Skeletal muscle satellite cell (primary cell): ENCODE measurements around the gene ITPR2.
"Not testable (repeated sequence)": the region's sequence is repeated elsewhere in the genome, so short reads cannot be mapped to it uniquely, and the experiment has no call there.

Source experiments
- H3K27me3 ChIP-seq: 2 replicates; pipeline ENCODE4 v1.7.0; 2013; ENCODE audit warnings: low read length; ENCODE audit not compliant: control insufficient read depth, insufficient read depth
- H3K36me3 ChIP-seq: 2 replicates; pipeline ENCODE4 v1.7.0; 2013; ENCODE audit warnings: mild to moderate bottlenecking, control low read depth, low read length; ENCODE audit not compliant: insufficient read depth
- H3K4me1 ChIP-seq: 2 replicates; pipeline ENCODE4 v1.7.0; 2013; ENCODE audit warnings: low read length; ENCODE audit not compliant: control insufficient read depth, insufficient read depth
- H3K4me2 ChIP-seq: 2 replicates; pipeline ENCODE4 v1.7.0; 2013; ENCODE audit warnings: mild to moderate bottlenecking, low read length
- H3K4me3 ChIP-seq: 2 replicates; pipeline ENCODE4 v1.7.0; 2013; ENCODE audit warnings: low read length
- H3K9ac ChIP-seq: 2 replicates; pipeline ENCODE4 v1.7.0; 2013; ENCODE audit warnings: mild to moderate bottlenecking, low read depth, low read length, moderate library complexity
- H3K9me3 ChIP-seq: replicated peaks from 2 replicates; pipeline ENCODE4 v1.7.0; 2013; ENCODE audit warnings: mild to moderate bottlenecking, control low read depth, low read length

The ITPR2 gene

DNA sequence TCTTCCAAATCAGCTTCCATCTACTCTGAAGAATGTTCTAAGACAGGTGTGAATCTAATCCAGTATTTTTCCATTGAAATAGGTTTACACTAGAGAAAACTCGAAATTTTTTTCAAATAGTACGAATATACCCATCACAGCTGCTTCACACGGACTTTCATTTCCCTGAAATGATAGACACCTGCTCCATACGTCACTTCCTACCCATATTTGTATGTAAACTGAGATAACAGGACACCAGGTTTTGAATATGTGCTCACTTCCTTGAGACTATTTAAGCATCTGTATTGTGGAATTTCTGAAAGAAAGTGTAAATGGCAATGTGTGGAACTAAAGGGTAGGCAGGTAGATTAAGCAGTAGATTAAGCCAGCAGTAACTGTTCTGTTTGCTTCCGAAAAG is 13.4 kb upstream of the ITPR2 start:
- no peak overlapping the region for H3K9ac ChIP-seq
- peaks cover 10% of the 10 kb centered on the region for H3K27me3 ChIP-seq
- H3K9me3 ChIP-seq, result no peaks in the 10 kb centered on the region
- no peak overlapping the region for H3K4me2 ChIP-seq
- no peaks in the 10 kb centered on the region for H3K4me1 ChIP-seq
- no peaks in the 10 kb centered on the region for H3K36me3 ChIP-seq
- no peak overlapping the region for H3K4me3 ChIP-seq

DNA sequence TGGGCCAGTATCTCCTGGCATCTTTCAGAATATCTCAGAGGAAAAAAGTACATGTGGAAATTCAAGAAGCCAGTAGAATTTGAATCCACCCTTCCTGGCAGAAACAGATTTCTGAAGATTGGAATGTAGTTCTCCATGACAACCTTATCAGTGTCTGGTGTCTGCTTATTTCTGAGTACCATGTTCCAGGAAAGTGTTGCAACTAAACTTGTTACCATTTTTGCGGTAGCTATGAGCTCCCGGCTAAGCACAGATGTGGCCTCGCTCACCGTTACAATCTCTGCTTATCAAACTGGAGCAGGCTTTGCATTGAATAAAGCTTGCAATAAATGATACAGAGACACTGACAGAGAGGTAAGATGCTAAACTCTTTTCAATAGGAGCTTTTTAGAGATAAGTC is 13.0 kb upstream of the ITPR2 start:
- no peaks in the 10 kb centered on the region for H3K9me3 ChIP-seq
- no peak overlapping the region for H3K9ac ChIP-seq
- no peak overlapping the region for H3K4me2 ChIP-seq
- no peaks in the 10 kb centered on the region for H3K36me3 ChIP-seq
- peaks cover 10% of the 10 kb centered on the region for H3K27me3 ChIP-seq
- H3K4me3 ChIP-seq, result no peak overlapping the region
- no peaks in the 10 kb centered on the region for H3K4me1 ChIP-seq

DNA sequence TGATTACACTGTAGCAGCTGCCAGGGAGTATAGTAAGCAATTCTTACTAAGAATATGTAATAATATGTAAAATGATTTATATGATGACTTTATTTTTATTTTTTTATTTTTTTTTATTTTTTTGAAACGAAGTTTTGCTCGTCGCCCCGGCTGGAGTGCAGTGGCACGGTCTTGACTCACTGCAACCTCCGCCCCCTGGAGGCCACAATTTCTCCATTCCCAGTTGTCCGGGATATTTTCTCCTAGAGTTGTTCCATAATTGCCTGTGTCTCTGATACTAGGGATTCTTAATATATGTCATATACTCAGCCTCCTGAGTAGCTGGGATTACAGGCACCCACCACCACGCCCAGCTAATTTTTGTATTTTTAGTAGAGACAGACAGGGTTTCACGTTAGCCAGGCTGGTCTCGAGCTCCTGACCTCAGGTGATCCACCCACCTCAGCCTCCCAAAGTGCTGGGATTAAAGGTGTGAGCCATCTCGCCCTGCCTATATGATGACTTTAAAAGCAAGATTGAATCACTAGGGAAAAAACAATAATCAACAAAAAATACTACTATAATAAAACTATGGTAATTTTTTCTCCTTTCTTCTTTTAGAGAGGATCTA is 12.2 kb upstream of the ITPR2 start:
- peaks cover 10% of the 10 kb centered on the region for H3K27me3 ChIP-seq
- no peaks in the 10 kb centered on the region for H3K36me3 ChIP-seq
- no peak overlapping the region for H3K4me3 ChIP-seq
- no peaks in the 10 kb centered on the region for H3K9me3 ChIP-seq
- no peaks in the 10 kb centered on the region for H3K4me1 ChIP-seq
- H3K9ac ChIP-seq, result no peak overlapping the region
- peak overlapping the region; percentile 39 for H3K4me2 ChIP-seq

DNA sequence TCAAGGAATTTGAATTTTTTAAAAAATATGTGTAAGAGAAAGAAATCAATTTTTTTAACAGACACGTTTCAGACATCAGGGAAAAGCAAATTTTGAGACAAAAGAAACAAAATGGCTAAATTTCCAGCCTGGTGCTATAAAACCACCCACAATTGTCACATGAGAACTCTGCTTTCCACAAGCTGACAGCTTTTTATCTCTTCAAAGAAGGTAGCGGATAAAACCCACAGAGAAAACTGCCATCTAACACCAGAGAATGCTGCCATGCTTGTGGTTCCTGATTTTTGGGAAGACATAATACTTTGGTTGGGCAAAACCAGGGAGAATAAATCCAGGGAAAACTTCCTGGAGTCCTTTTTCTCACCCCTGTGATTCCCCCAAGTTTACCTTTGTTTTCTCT is 10.3 kb upstream of the ITPR2 start:
- no peaks in the 10 kb centered on the region for H3K36me3 ChIP-seq
- H3K27me3 ChIP-seq, result peaks cover 5% of the 10 kb centered on the region
- H3K4me1 ChIP-seq, result no peaks in the 10 kb centered on the region
- no peak overlapping the region for H3K4me3 ChIP-seq
- no peak overlapping the region for H3K4me2 ChIP-seq
- no peaks in the 10 kb centered on the region for H3K9me3 ChIP-seq
- H3K9ac ChIP-seq, result no peak overlapping the region

DNA sequence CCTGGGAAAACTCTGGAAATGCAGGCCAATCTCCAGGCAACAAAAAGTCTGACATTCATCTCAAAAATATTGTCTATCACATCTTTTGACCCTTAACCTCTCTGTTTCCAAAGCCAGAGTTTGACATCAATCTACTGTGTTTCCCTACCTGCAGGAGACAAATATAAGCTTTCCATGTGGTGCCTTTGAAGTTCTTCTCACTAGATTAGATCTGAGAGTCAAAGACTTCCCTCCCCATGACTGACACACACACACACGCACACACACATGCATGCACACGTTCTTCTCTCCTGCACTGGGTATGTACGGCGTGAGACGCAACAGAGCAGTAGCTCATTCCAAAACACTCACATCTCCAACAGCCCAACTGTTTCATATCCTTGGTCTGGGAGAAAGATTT is 8.1 kb upstream of the ITPR2 start:
- no peak overlapping the region for H3K4me2 ChIP-seq
- H3K9me3 ChIP-seq, result no peaks in the 10 kb centered on the region
- H3K4me1 ChIP-seq, result no peaks in the 10 kb centered on the region
- H3K9ac ChIP-seq, result no peak overlapping the region
- peaks cover under 1% of the 10 kb centered on the region for H3K27me3 ChIP-seq
- no peaks in the 10 kb centered on the region for H3K36me3 ChIP-seq
- H3K4me3 ChIP-seq, result no peak overlapping the region

DNA sequence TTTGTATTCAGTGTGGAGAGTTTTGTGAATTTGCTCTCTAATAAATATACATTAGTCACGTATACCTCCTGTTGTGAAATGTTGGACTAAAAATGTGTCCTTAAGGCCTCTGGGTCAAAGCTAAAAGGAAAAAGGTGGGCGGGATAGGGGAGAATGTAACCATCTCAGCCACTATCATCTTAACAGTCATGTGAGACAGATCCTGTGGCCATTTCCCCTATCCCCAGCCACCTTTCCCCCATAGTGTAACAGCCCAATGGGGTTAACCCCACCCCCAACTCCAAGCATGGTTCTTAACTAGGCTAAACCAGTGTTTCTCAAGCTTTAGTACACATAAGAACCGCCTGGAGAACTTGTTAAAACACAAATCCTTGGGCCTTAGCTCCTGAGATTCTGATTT is 6.5 kb upstream of the ITPR2 start:
- Histone ChIP-seq H3K4me3 (no peak overlapping the region), H3K9me3 (no peaks in the 10 kb centered on the region), H3K36me3 (no peaks in the 10 kb centered on the region), H3K4me2 (no peak overlapping the region), H3K9ac (no peak overlapping the region), H3K27me3 (no peaks in the 10 kb centered on the region), H3K4me1 (no peaks in the 10 kb centered on the region)

DNA sequence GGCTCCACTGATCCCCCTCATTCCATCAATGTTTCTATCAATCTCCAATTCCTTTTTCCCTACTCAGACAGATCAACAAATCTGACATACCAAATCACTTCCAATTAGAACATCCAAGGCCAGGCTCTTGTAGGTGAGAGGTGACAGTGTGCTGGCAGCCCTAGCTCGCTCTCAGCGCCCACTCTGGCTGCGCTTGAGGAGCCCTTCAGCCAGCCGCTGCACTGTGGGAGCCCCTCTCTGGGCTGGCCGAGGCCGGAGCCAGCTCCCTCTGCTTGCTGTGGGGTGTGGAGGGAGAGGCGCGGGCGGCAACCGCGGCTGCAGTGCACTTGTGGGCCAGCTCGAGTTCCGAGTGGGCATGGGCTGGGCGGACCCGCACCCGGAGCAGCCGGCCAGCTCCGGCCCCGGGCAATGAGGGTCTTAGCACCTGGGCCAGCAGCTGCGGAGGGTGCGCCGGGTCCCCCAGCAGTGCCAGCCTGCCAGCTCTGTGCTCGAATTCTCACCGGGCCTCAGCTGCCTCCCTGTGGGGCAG is 6.0 kb upstream of the ITPR2 start:
- H3K4me1 ChIP-seq, result no peaks in the 10 kb centered on the region
- H3K9ac ChIP-seq, result no peak overlapping the region
- no peak overlapping the region for H3K4me2 ChIP-seq
- H3K36me3 ChIP-seq, result no peaks in the 10 kb centered on the region
- H3K9me3 ChIP-seq, result no peaks in the 10 kb centered on the region
- H3K4me3 ChIP-seq, result no peak overlapping the region
- H3K27me3 ChIP-seq, result no peaks in the 10 kb centered on the region

DNA sequence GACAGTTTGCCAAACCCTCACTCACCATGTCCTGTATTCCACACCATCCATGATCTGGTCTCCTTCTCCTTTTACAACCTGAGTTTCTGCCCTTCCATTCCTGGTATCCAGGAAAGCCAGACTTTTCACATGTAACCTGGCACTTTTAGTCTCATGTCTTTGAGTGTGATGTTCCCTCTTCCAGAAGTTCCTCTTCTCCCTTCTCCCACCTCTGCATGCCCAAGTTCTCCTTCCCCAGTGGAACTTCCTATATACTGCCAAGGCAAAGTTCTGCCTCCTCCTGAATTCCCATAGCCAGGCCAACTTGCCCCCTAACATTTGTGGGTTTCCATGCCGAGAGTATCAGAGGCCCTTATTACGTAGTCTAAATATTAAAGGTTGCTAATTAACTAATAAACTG is 3.2 kb upstream of the ITPR2 start:
- Histone ChIP-seq H3K9ac (no peak overlapping the region), H3K4me3 (no peak overlapping the region), H3K9me3 (no peaks in the 10 kb centered on the region), H3K4me1 (peaks cover 6% of the 10 kb centered on the region), H3K36me3 (no peaks in the 10 kb centered on the region), H3K4me2 (no peak overlapping the region), H3K27me3 (no peaks in the 10 kb centered on the region)

DNA sequence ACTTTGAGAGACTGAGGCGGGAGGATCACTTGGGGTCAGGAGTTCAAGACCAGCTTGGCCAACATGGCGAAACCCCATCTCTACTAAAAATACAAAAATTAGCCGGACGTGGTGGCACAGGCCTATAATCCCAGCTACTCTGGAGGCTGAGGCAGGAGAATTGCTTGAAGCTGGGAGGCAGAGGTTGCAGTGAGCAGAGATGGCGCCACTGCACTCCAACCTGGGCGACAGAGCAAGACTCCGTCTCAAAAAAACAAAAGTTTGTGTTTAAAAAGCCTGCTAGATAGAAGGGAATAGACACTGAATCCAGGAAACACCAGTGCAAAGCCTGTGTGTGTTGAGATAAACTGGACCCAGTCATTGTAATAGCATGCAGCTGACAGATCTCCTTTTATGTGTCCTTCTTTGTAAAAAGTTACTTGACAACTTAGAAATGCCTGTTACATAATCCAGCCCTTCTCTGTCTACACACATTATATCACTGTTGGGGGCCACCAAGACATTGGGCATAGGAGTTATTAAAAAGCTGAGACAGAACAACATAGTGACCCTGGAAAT is 1.6 kb upstream of the ITPR2 start:
- H3K4me2 ChIP-seq, H3K9me3 ChIP-seq, H3K36me3 ChIP-seq, H3K9ac ChIP-seq, H3K4me3 ChIP-seq, H3K27me3 ChIP-seq, H3K4me1 ChIP-seq: not testable (repeated sequence)

DNA sequence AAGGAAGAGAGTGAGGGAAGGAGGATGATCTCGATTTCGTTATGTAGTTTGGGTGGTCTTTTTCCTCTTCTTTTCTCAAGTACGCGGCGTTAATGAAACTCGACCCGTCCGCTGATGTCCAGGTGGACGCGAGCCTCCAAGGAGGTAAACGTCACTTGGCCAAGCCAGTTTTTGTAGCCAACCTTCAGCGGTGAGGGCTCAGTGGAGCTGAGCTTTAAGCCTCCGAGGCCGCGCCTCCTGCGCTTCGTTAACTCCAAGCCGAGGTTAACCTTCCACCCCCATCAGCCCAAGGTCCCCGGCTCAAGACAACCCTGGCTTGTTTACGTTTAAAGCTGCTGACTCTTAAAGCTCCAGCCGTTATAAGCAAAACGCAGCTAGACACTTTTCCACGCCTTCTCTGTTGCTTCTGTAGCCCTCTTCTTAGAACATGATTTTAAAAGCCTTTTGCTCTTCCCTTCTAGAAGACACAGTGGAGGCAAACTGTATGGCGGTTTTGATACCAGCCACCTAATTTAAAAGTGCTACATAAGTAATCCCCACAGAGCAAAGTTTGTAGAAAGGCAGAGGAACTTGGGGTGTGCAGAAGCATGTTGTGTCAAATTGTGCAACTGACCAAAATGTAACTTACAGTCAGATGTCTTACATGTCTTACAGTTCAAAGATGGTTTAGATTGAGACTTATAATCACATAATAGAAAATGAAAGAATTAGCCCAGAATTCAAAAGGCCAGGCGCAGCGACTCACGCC is 923 bp upstream of the ITPR2 start:
- H3K9me3 ChIP-seq, result no peaks in the 10 kb centered on the region
- H3K4me3 ChIP-seq, result peak overlapping the region; percentile 85
- H3K27me3 ChIP-seq, result no peaks in the 10 kb centered on the region
- peak overlapping the region; percentile 97 for H3K4me2 ChIP-seq
- peak overlapping the region; percentile 39 for H3K9ac ChIP-seq
- no peaks in the 10 kb centered on the region for H3K36me3 ChIP-seq
- peaks cover 7% of the 10 kb centered on the region for H3K4me1 ChIP-seq

DNA sequence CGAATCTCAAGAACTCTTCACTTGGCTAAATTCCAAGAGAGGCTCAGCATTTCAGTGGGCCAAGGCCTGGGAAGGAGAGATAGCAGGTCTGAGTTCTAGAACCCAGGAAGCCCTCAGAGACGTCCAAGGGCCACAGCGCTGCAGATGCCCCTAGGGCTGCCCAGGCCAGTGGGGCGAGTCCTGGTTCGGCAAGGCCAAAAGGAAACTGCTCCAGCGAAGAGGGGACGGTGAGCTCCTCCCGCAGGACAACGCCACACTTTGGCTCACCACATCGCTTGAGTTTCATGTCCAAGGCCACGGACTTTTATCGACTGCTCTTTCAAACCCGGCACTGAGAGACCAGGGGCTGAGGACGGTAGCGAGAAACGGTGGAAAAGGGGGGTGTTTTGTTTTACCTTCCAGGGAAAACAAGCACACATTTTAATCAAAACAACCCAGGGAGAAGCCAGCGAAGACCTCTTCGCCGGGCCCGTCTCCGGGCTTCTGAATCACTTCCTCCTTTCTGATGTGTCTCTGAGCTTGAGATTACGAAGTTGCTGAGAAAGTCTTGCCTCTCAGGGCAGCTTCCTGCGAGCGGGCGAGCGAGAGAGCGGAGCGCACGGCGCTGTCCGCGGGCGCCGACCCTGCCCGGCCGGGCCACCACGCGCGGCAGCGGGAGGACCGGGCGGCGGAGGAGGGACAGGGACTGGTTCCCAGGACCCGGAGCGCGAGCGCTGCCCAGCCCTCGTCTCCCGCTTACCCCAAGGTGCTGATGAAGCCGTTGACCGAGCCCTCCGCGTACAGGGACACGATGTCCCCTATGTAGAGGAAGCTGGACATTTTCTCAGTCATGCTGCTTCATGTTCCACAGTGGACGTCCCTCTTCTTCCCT is 808 bp downstream of the ITPR2 start:
- Histone ChIP-seq H3K4me1 (peaks cover 7% of the 10 kb centered on the region), H3K9ac (peak overlapping the region; percentile 94), H3K9me3 (no peaks in the 10 kb centered on the region), H3K4me3 (peak overlapping the region; percentile 85), H3K4me2 (peak overlapping the region; percentile 97), H3K27me3 (no peaks in the 10 kb centered on the region), H3K36me3 (no peaks in the 10 kb centered on the region)
